Measurements from ENCODE around the gene HOXD8. TPM values are rescaled to one million over a fixed set of nuclear protein-coding genes. Genes with fewer than 3 reads are reported as not detected.
A peak's percentile ranks its signal among the peaks of the same experiment; 100 is the strongest.

HOXD8 gene
- not detected for total RNA-seq

GRCh38 chr2:176128982-176129796 lies at the start of gene HOXD8:
Gene HOXD8 (plus strand): TSS chr2:176129705. CDS start chr2:176130367, 662 bp downstream.
- no peak for DNase-seq (ENCODE audit: low spot score in 2 of 2)
- FAIRE-seq, result no peak

DNA sequence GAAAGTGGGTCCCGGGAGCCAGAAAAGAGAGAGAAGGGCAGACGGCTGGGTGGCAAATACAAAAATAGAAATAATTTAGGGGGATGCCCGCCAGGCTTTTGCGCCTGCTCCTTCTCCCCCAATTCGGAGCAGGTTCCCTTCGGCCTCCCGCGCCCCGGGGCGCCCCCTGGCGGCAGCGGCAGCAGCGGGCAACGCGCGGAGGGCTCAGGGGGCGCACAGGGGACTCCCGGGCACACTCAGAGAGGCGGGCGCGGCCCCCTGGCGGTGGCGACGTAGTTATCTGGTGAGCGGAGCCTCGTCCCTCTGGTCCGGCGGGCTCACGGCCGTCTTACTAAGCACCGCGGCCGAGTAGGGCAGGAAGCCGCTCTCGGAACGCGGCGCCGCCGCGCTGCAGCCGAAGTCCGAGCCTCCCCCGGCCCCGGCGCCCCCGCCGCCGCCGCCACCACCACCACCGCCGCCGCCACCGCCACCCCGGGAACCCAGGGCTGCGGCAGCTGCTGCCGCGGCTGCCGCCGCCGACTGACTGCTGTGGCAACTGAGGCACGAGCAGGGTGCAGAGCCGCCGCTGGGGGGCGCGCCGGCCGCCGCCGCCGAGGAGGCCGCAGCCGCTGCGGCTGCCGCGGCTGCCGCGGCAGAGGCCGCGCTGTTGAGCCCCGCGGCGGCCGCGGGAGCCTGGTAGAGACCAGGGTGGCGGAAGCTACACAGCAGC lies 49.5 kb upstream of the HOXD8 start:
- no peak for FAIRE-seq
- DNase-seq (ENCODE audit: low spot score in 2 of 2), result peak in 1 of 2 donors; percentile 62

DNA sequence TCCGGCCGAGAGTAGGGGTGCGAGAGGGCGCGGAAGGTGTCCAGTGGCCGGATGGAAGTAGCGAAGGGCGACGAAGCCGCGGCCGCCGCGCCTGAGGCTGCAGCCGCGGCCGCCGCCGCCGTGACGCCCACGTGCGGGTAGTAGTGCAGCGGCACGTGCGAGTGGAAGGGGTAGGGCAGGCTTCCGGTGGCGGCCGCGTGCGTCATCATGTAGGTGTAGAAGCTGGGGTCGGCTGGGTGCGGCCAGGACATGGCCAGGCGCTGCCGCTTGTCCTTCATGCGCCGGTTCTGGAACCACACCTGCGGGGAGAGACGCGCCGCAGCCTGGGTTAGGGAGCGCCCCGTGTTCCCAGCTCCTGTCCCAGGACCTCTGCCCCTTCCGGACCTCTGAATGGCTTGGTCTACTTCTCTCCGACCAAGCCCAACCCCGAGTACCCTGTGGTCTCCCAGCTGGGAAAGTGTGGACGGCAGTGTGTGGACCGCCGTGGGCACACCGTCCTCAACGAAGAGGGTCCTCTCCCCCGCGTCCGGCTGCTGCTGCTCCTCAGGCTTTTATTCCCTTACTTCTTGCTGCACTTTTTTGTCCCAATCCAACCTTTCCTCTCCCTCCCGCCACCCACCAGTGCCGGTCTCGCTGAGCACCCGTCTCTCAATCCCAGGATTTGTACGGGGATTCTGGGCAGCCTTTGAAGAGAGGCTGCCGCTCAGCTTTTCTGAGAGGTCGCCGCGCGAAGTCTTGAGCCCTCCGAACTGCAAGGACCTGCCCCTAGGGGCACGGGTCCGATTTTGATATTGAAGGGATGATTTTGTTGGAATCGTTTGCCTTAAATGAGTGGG lies 48.7 kb upstream of the HOXD8 start:
- FAIRE-seq (no peak), DNase-seq (ENCODE audit: low spot score in 2 of 2) (peak in 1 of 2 donors; percentile 52)

DNA sequence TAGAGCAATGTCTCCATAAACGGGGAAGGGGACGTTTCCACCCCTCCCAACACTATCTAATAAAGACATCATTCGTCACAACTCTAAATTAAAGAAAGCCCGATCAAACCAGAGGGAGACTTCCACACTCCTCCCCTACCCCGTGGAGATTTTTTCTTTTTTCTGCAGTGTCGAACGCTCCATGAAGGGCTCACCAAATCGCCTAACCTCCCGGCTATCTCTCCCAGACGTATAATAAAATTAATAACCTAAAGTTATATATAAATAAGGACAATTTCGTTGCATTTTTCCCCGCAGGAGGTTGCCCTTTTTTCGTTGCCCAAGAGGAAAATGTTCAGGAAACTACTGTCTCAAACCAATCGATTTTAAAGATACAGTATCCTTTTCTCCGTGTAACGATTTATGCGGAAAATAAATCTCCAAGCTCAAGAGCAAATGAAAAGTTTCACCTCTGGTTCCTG lies 48.1 kb upstream of the HOXD8 start:
- FAIRE-seq (no peak), DNase-seq (ENCODE audit: low spot score in 2 of 2) (peak in 1 of 2 donors; percentile 41)

DNA sequence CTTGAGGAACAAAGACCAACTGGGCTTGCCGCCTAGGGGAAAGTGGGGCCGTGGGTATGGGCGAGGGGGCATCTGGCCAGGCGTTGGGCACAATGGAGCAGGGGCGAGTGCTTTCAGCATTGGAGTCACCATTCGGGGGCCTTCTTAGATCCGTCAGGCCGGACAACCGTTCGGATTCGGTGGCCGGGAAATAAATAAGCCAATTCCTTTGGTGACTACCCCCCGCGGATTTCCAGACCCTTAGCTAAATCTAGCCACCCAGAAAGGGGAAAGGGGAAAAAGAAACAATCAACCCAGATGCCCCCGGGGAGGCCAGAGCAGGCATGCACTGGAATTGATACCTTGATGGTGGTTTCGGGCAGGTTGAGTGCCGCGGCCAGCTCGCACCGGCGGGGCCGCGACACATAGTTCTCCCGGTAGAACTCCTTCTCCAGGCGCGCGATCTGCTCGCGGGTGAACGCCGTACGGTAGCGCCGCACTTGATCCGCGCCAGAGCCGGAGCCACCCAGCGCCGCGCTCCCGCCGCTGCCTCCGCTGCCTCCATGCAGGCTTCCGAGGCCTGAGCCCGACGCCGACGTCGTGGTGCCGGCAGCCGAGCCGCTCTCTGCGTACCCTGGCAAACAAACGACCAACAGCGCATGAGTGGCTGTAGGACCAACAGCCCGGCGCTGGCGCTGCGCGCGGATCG lies 47.5 kb upstream of the HOXD8 start:
- FAIRE-seq (no peak), DNase-seq (ENCODE audit: low spot score in 2 of 2) (peak in 1 of 2 donors; percentile 51)

- FAIRE-seq, result no peak
These were observed 47.0 kb upstream of the HOXD8 start for GRCh38 chr2:176082525-176082823.

GRCh38 chr2:176082824-176083751 lies 46.4 kb upstream of the HOXD8 start:
- DNase-seq (ENCODE audit: low spot score in 2 of 2) (peak in 1 of 2 donors; percentile 27), FAIRE-seq (no peak)

More at GRCh38 chr2:176082525-176082823, 47.0 kb upstream of the HOXD8 start:
- DNase-seq (ENCODE audit: low spot score in 2 of 2), result no peak

- FAIRE-seq, result no peak
- peak in 1 of 2 donors; percentile 31 for DNase-seq (ENCODE audit: low spot score in 2 of 2)
These were observed 45.7 kb upstream of the HOXD8 start, which contains the start of gene EVX2 for GRCh38 chr2:176083796-176084261. Gene EVX2 (minus strand): TSS chr2:176083962. CDS start chr2:176083776, 186 bp downstream.

- DNase-seq (ENCODE audit: low spot score in 2 of 2) (no peak), FAIRE-seq (no peak)
These were observed 44.8 kb upstream of the HOXD8 start for GRCh38 chr2:176084611-176085119.

- no peak for FAIRE-seq
- no peak for DNase-seq (ENCODE audit: low spot score in 2 of 2)
These were observed 44.3 kb upstream of the HOXD8 start for GRCh38 chr2:176085120-176085788.

DNA sequence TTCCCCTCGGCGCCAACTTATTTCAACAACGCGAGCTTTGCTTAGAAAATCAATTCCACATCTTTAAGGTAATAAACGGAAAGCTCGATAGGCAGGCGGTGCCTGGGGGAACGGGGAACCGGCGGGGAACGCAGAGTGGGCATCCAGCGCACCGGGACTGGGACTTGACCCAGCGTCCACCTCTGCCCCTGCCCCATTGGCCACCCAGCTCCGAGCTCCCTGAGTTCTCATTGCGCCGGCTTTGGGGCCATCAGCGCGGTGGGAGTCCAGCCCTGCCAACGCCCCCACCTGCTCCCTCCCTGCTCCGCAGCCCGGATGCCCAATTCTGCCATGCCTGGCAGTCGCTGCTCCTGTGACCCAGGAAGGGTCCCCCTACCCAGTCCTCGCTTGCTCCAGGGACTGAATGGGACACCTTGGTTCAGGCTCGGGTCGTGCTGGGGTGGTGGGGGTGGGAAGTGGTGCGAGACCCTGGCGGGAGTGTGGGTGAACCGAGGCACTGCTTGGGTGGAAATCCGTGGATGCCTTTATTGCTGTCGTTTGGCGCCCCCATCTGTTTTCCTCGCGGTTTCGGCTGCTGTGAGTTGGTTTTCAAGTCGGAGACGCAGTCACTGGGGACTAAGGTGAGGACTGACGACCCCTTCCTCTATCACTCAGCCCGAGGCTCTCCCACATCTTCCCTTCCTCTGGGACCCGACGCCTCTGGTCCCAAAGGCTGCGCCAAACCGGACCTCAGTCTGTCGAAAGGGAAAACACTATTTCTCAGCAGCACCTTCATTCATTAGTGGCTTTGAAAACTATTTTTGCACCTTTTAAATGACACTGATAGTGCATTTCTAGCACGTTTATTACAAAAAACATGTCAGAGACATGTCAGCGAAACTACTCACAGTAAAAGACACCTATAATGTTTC lies 43.4 kb upstream of the HOXD8 start:
- FAIRE-seq, result no peak
- DNase-seq (ENCODE audit: low spot score in 2 of 2), result peak in 1 of 2 donors; percentile 72

GRCh38 chr2:176087330-176088047 lies 42.0 kb upstream of the HOXD8 start:
- DNase-seq (ENCODE audit: low spot score in 2 of 2) (no peak), FAIRE-seq (no peak)

- DNase-seq (ENCODE audit: low spot score in 2 of 2) (peak in 1 of 2 donors; percentile 62), FAIRE-seq (no peak)
These were observed 41.2 kb upstream of the HOXD8 start for GRCh38 chr2:176088048-176088936.

DNA sequence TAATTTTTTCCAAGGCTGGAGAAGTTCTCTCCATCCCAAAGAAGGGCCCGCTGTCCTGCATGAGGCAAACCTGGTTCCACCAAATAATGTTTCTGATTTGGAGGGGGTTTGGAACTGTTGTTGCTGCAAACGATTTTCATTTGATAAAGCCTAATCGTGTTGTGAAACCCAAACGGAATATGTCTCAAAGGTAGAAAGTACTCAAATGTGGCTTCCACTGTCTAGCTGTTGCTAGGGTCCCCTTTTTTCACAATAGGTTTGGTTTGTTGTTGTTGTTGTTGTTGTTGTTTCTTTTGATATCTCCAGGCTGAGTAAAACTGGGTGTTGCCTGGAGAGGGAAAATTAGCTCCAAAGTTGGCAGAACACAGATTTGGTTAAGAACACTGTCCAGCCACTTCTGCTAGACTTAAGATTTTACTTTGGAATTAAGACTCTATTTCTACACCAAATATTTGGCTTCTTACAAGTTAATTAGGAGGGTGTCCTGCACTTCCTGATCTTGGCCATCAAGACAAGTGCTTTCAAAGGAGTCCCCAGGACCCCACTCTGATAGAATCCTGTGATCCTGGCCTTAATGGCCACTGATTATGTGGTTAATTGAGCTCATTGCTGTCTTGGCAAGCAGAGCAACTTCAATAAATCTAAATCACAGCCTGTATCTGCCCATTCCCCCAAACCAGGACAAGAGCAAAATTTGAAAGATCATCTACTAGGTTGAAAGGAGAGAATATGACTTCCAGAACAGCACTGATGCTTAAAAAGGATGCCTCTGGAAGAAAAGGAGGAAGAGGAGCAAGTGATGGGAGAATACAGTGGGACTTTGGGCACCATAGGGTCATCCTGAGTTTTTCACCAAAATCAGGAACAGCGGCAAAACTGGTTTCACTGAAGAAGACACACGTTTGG lies 40.3 kb upstream of the HOXD8 start:
- no peak for DNase-seq (ENCODE audit: low spot score in 2 of 2)
- FAIRE-seq, result no peak
